GM12878 (cell line): ENCODE results near the gene SURF4.

Experiments
- CEBPB ChIP-seq, 2 experiments: fragments of 150-350 bp in 1 of 2; IDR thresholded peaks; 2 replicates each; pipeline ENCODE4 v1.6.1; 2012 to 2014; ENCODE audit warnings: low read depth in 2 of 2, low read length in 2 of 2, borderline replicate concordance in 1 of 2, inconsistent platforms in 1 of 2
- EGR1 ChIP-seq, 2 experiments: IDR thresholded peaks; 1 replicate in 1 of 2; 2 replicates in 1 of 2; pipeline ENCODE4 v1.6.1; 2011 to 2012; ENCODE audit warnings: low read depth in 2 of 2, low read length in 2 of 2, borderline replicate concordance in 1 of 2, mild to moderate bottlenecking in 1 of 2, moderate library complexity in 1 of 2
- EZH2 ChIP-seq: IDR thresholded peaks from 2 replicates; pipeline ENCODE4 v1.6.1; 2012; ENCODE audit warnings: low read depth, mild to moderate bottlenecking, control low read depth, inconsistent platforms, low read length, borderline replicate concordance; ENCODE audit not compliant: control insufficient read depth
- GATAD2B ChIP-seq: fragments of 450-650 bp; conservative IDR thresholded peaks from 2 replicates; pipeline ENCODE4 v1.6.1; 2017; ENCODE audit warnings: low read depth, mild to moderate bottlenecking, moderate library complexity
- MAX ChIP-seq: IDR thresholded peaks from 2 replicates; pipeline ENCODE4 v1.6.1; 2012; ENCODE audit warnings: low read depth, low read length, improper control_type of control experiment
- POLR2AphosphoS5 ChIP-seq: IDR thresholded peaks from 2 replicates; pipeline ENCODE4 v1.6.1; 2011; ENCODE audit warnings: mild to moderate bottlenecking, low read length, inconsistent platforms
- YY1 ChIP-seq: IDR thresholded peaks from 2 replicates; pipeline ENCODE4 v1.6.1; 2011; ENCODE audit warnings: low read depth, mild to moderate bottlenecking, low read length

GRCh38 chr9:133351526-133351907 lies 24.3 kb downstream of the SURF4 start:
- TF ChIP-seq MAX = no peak
- no peak for TF ChIP-seq YY1
- TF ChIP-seq GATAD2B = no peak
- no peak for TF ChIP-seq EGR1 (IDR thresholded peaks at IDR 0.05; ENCODE audit: borderline replicate concordance in 1 of 2, low read depth in 2 of 2, low read length in 2 of 2)
- TF ChIP-seq CEBPB (IDR thresholded peaks at IDR 0.05; ENCODE audit: borderline replicate concordance in 1 of 2, low read depth in 2 of 2, low read length in 2 of 2) = no peak
- TF ChIP-seq EZH2 = no peak
- TF ChIP-seq POLR2AphosphoS5 = no peak
